ENCODE measurements around the gene LYRM4. TPM values are rescaled to one million over a fixed set of nuclear protein-coding genes. Genes with fewer than 3 reads are reported as not detected.

LYRM4 gene
- total and polyA plus RNA-seq, 4 donors, result 15.2 to 23.2 (median 19.1) TPM

DNA sequence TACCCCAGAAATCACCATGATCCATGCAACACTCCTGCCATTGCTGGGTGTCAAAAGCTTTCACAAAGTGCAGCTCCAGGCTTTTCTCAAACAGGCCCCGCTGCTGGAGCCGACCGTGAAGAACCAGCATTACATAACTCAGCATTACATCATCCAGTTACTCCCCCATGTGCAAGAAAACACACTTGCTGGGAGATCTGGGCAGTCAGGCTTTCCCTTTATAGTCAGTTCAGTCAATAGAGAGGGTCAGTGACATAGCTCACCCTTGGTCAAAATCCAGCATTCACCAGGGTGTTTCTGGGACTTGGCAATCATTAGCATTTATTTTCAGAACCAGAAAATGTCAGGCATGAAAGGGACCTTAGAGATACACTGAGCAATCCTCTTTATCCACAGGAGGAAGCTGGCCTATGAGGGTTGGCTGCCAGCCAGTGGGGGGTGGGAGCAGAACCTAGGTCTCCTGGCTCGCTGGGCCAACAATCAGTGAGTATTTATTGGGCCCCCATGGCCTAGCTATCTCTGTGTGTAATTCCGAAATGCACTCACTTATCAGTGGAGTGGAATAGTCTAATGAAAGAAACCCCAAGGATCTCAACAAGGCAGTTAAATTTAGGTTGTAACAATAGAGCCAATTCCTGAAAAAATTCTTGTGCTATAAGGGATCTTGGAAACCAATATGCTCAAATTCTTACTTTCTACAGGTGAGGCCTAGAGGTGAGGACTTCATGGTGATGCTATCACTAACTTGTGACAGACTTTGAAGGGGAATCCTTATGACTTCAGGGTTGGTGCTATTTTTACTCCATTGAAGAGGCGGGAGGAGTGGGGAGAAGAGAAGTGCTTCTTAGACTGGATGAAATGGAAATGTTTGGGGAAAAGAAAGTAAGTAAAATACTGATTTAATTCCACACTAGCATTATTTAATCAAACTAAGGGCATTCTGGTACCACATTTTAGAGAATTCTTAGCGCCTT, 54.6 kb downstream of the LYRM4 start:
- H3K9me3 ChIP-seq (ENCODE audit: control insufficient read depth in 4 of 4, insufficient read depth in 3 of 4, low read length in 3 of 4), result no peaks in the 10 kb centered on the region
- TF ChIP-seq CTCF (IDR thresholded peaks at IDR 0.05; ENCODE audit: control extremely low read depth, extremely low read depth), result no peak
- DNase-seq (peak; percentile 57 to 87 (median 78)), ATAC-seq (ENCODE audit: insufficient read depth, low FRiP score) (peak; percentile 50)
- H3K4me1 ChIP-seq (ENCODE audit: control insufficient read depth in 5 of 5, insufficient read depth in 5 of 5, low read length in 5 of 5), result peaks cover 12 to 45% (median 31%) of the 10 kb centered on the region in 5 donors
- WGBS, 2 donors, result 38 to 44% methylated on average over 7 of the region's 7 CpGs
- H3K4me3 ChIP-seq, result no peak overlapping the region
- no peaks in the 10 kb centered on the region for H3K36me3 ChIP-seq (ENCODE audit: control insufficient read depth in 4 of 4, insufficient read depth in 4 of 4, low read length in 4 of 4)
- no peak overlapping the region for H3K9ac ChIP-seq (ENCODE audit: insufficient read depth in 1 of 2, low read length in 2 of 2)
- no peaks in the 10 kb centered on the region for H3K27me3 ChIP-seq (ENCODE audit: control insufficient read depth in 3 of 3, insufficient read depth in 3 of 3, low read length in 2 of 3)
- H3K27ac ChIP-seq (ENCODE audit: low read depth in 1 of 2, low read length in 1 of 2), result peak overlapping the region; percentile 46 to 75

GRCh38 chr6:5205035-5205507, 55.7 kb downstream of the LYRM4 start:
- H3K27me3 ChIP-seq (ENCODE audit: control insufficient read depth in 3 of 3, insufficient read depth in 3 of 3, low read length in 2 of 3), result no peaks in the 10 kb centered on the region
- no peak overlapping the region for H3K4me3 ChIP-seq
- 68 to 73% methylated on average over 6 of the region's 6 CpGs for WGBS, 2 donors
- DNase-seq, result no peak
- H3K36me3 ChIP-seq (ENCODE audit: control insufficient read depth in 4 of 4, insufficient read depth in 4 of 4, low read length in 4 of 4), result no peaks in the 10 kb centered on the region
- TF ChIP-seq CTCF (IDR thresholded peaks at IDR 0.05; ENCODE audit: control extremely low read depth, extremely low read depth), result no peak
- no peak for ATAC-seq (ENCODE audit: insufficient read depth, low FRiP score)
- peaks cover 12 to 45% (median 33%) of the 10 kb centered on the region in 5 donors for H3K4me1 ChIP-seq (ENCODE audit: control insufficient read depth in 5 of 5, insufficient read depth in 5 of 5, low read length in 5 of 5)
- peak overlapping the region in 1 of 2 donors; percentile 24 for H3K9ac ChIP-seq (ENCODE audit: insufficient read depth in 1 of 2, low read length in 2 of 2)
- H3K9me3 ChIP-seq (ENCODE audit: control insufficient read depth in 4 of 4, insufficient read depth in 3 of 4, low read length in 3 of 4), result no peaks in the 10 kb centered on the region
- H3K27ac ChIP-seq (ENCODE audit: low read depth in 1 of 2, low read length in 1 of 2), result peak overlapping the region in 1 of 2 donors; percentile 18

DNA sequence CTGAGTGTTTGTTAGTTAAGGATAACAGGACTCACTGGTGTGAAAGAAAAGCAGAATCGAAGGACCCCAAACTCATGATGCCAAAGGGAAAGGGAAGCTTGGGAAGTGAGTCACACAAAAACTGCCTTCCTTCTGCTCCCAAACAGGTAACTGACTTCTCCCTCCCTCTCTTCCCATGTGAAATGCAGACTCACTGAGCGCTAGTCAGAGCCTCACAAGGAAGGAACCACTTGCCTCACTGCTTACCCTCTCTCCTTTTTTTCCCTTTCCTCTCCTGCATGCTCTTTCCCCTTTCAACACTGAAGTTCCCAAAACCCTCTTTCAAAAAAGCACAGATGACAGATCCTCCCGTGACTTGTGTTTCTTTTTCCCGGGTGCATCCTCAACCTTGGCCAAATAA, 56.4 kb downstream of the LYRM4 start:
- H3K9me3 ChIP-seq (ENCODE audit: control insufficient read depth in 4 of 4, insufficient read depth in 3 of 4, low read length in 3 of 4), result no peaks in the 10 kb centered on the region
- DNase-seq (no peak), ATAC-seq (ENCODE audit: insufficient read depth, low FRiP score) (no peak)
- H3K4me1 ChIP-seq (ENCODE audit: control insufficient read depth in 5 of 5, insufficient read depth in 5 of 5, low read length in 5 of 5), result peaks cover 12 to 44% (median 35%) of the 10 kb centered on the region in 5 donors
- H3K27ac ChIP-seq (ENCODE audit: low read depth in 1 of 2, low read length in 1 of 2), result peak overlapping the region in 1 of 2 donors; percentile 33
- no peak overlapping the region for H3K4me3 ChIP-seq
- H3K36me3 ChIP-seq (ENCODE audit: control insufficient read depth in 4 of 4, insufficient read depth in 4 of 4, low read length in 4 of 4), result no peaks in the 10 kb centered on the region
- no peak overlapping the region for H3K9ac ChIP-seq (ENCODE audit: insufficient read depth in 1 of 2, low read length in 2 of 2)
- whole genome bisulfite sequencing, 2 donors, result 36 to 67% methylated on average over 3 to 4 of the region's 4 CpGs
- H3K27me3 ChIP-seq (ENCODE audit: control insufficient read depth in 3 of 3, insufficient read depth in 3 of 3, low read length in 2 of 3), result no peaks in the 10 kb centered on the region
- no peak for TF ChIP-seq CTCF (IDR thresholded peaks at IDR 0.05; ENCODE audit: control extremely low read depth, extremely low read depth)

All from lung (tissue), 12 donors.